Smooth muscle cell (in vitro differentiated cells): Measurements from ENCODE around the gene CCDC134. TPM values are rescaled to one million over a fixed set of nuclear protein-coding genes. Genes with fewer than 3 reads are reported as not detected.

Source experiments
- polyA plus RNA-seq: library from polyadenylated mRNA; unstranded; fragments of >200 nt; fragmentation: Nextera tagmentation; extraction: Ambion mirVana; gene quantifications from 2 replicates; pipeline ENCODE4 v1.2.1, GENCODE V29; 2016
- total RNA-seq: library from RNA; depleted of rRNA; stranded (reverse); fragments of >200 nt; gene quantifications from 2 replicates; pipeline ENCODE4 v1.2.3, GENCODE V29; 2014

The CCDC134 gene
- total and polyA plus RNA-seq, 2 experiments from 2014 or later = 7.4 to 8.8 TPM

Other genes starting within 250 kb of the CCDC134 start
- 2.9 and 3.1 TPM in 2 replicates for gene CSDC2, start 239.7 kb upstream of the CCDC134 start, total RNA-seq
- gene CSDC2, start 239.7 kb upstream of the CCDC134 start, polyA plus RNA-seq = 5.9 and 9.1 TPM in 2 replicates
- gene PMM1, start 210.8 kb upstream of the CCDC134 start, total RNA-seq = 19.5 and 24.7 TPM in 2 replicates
- 71.9 and 87.3 TPM in 2 replicates for gene PMM1, start 210.8 kb upstream of the CCDC134 start, polyA plus RNA-seq
- 12.0 and 16.9 TPM in 2 replicates for gene DESI1, start 179.6 kb upstream of the CCDC134 start, total RNA-seq
- 14.3 and 17.6 TPM in 2 replicates for gene DESI1, start 179.6 kb upstream of the CCDC134 start, polyA plus RNA-seq
- 186 and 200 TPM in 2 replicates for gene XRCC6, start 179.4 kb upstream of the CCDC134 start, total RNA-seq
- gene XRCC6, start 179.4 kb upstream of the CCDC134 start, polyA plus RNA-seq = 255 and 264 TPM in 2 replicates
- 98.2 and 142 TPM in 2 replicates for gene SNU13, start 111.8 kb upstream of the CCDC134 start, total RNA-seq
- gene SNU13, start 111.8 kb upstream of the CCDC134 start, polyA plus RNA-seq = 239 and 250 TPM in 2 replicates
- gene MEI1, start 101.2 kb upstream of the CCDC134 start, total RNA-seq = 0.18 and 0.49 TPM in 2 replicates
- gene MEI1, start 101.2 kb upstream of the CCDC134 start, polyA plus RNA-seq = 2.6 and 3.2 TPM in 2 replicates
- gene SREBF2, start 32.4 kb downstream of the CCDC134 start, total RNA-seq = 62.9 and 70.3 TPM in 2 replicates
- gene SREBF2, start 32.4 kb downstream of the CCDC134 start, polyA plus RNA-seq = 68.5 and 78.2 TPM in 2 replicates
- gene SHISA8, start 114.4 kb downstream of the CCDC134 start, total RNA-seq = not detected in 2 replicates
- 0.11 TPM in 1 of 2 replicates, not detected in the other for gene SHISA8, start 114.4 kb downstream of the CCDC134 start, polyA plus RNA-seq
- gene TNFRSF13C, start 126.1 kb downstream of the CCDC134 start, total RNA-seq = not detected in 2 replicates
- 0.15 and 0.37 TPM in 2 replicates for gene TNFRSF13C, start 126.1 kb downstream of the CCDC134 start, polyA plus RNA-seq
- gene CENPM, start 146.5 kb downstream of the CCDC134 start, total RNA-seq = 3.5 and 5.6 TPM in 2 replicates
- 13.5 and 16.0 TPM in 2 replicates for gene CENPM, start 146.5 kb downstream of the CCDC134 start, polyA plus RNA-seq
- gene SEPTIN3, start 168.8 kb downstream of the CCDC134 start, total RNA-seq = 0.99 and 1.3 TPM in 2 replicates
- gene SEPTIN3, start 168.8 kb downstream of the CCDC134 start, polyA plus RNA-seq = 0.65 and 1.1 TPM in 2 replicates
- not detected in 2 replicates for gene WBP2NL, start 198.1 kb downstream of the CCDC134 start, total RNA-seq
- gene WBP2NL, start 198.1 kb downstream of the CCDC134 start, polyA plus RNA-seq = 0.10 and 0.26 TPM in 2 replicates